ENCODE results near the gene SCN11A.

DNA sequence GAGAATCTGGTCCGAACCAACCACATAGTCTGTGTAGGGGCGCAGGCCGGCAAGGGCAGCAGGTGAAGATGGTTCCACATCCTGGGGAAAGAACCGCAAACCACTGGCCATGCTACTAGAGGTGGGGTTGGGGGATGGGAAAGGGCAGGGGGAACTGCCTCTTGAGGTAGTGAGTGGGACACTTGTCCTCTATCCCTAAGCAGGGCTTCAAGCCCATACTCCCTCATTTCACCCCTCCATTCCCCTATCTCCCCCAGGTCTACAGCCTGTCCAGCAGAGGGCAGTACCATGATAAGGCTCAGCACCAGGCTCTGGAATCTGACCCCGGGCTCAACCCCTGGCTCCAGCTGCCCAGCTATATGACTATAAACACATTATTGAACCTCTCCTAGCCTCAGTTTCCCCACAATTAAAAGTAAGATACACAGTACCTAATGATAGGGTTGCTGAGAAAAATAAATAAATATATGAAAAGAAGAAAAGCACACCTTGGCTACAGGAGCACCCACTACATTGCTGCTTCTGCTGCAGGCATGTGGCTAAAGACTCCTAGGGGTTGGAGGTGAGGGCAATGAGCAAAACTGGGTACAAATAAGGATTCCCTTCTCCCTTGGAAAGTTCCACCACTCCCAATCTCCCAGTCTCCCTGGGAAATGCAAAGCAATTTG lies 49.4 kb upstream of the SCN11A start:
- TF ChIP-seq, protein P1, sequence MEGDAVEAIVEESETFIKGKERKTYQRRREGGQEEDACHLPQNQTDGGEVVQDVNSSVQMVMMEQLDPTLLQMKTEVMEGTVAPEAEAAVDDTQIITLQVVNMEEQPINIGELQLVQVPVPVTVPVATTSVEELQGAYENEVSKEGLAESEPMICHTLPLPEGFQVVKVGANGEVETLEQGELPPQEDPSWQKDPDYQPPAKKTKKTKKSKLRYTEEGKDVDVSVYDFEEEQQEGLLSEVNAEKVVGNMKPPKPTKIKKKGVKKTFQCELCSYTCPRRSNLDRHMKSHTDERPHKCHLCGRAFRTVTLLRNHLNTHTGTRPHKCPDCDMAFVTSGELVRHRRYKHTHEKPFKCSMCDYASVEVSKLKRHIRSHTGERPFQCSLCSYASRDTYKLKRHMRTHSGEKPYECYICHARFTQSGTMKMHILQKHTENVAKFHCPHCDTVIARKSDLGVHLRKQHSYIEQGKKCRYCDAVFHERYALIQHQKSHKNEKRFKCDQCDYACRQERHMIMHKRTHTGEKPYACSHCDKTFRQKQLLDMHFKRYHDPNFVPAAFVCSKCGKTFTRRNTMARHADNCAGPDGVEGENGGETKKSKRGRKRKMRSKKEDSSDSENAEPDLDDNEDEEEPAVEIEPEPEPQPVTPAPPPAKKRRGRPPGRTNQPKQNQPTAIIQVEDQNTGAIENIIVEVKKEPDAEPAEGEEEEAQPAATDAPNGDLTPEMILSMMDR (conservative IDR thresholded peaks at IDR 0.05; ENCODE audit: low read length) = peak; percentile 89
- no peak for TF ChIP-seq EZH2phosphoT487 (IDR thresholded peaks at IDR 0.05; ENCODE audit: borderline replicate concordance, low read depth, low read length)
